CD4-positive, alpha-beta T cell (primary cell): ENCODE results near the gene HELZ2. TPM values are rescaled to one million over a fixed set of nuclear protein-coding genes. Genes with fewer than 3 reads are reported as not detected.

Experiments used
- ATAC-seq: fragments of 200-7000 bp; cut with Tn5 transposase; one replicate; pipeline ENCODE4 v1.10.0; 2022; ENCODE audit warnings: mild to moderate bottlenecking; ENCODE audit not compliant: poor library complexity
- CTCF ChIA-PET: fragments of 350-600 bp; sonication (Branson Sonifier 250); formaldehyde crosslinking; loops from one replicate; lab custom pipeline; 2021; ENCODE audit warnings: antibody characterized with exemption, inconsistent platforms; lab: Charles Lee
- POLR2A ChIA-PET: fragments of 350-600 bp; sonication (Branson Sonifier 250); formaldehyde crosslinking; loops from one replicate; lab custom pipeline; 2021; ENCODE audit warnings: antibody characterized with exemption, inconsistent platforms; lab: Charles Lee
- DNase-seq, 14 experiments: peaks; one replicate each; pipeline ENCODE4 v3.0.0-alpha.2; 2013 to 2020; ENCODE audit warnings: mixed read lengths in 2 of 14
- H3K27ac ChIP-seq, 2 donors: one replicate each; pipeline versions ENCODE4 v1.5.1 to v1.7.0; 2013; ENCODE audit warnings: low read length in 2 of 2, low read depth in 1 of 2, mild to moderate bottlenecking in 1 of 2
- H3K27me3 ChIP-seq, 2 experiments: 1 replicate in 1 of 2; 2 replicates in 1 of 2; pipeline versions ENCODE4 v1.6.1 to v1.7.0; 2013; ENCODE audit warnings: low read length in 2 of 2, control low read depth in 1 of 2, mild to moderate bottlenecking in 1 of 2, moderate library complexity in 1 of 2; ENCODE audit not compliant: insufficient read depth in 2 of 2, control insufficient read depth in 1 of 2
- H3K36me3 ChIP-seq: one replicate; pipeline ENCODE4 v1.6.1; 2013; ENCODE audit warnings: low read length, control low read depth; ENCODE audit not compliant: insufficient read depth
- H3K4me1 ChIP-seq: one replicate; pipeline ENCODE4 v1.6.1; 2013; ENCODE audit warnings: low read length, control low read depth; ENCODE audit not compliant: insufficient read depth
- H3K4me3 ChIP-seq: one replicate; pipeline ENCODE4 v1.5.1; 2013; ENCODE audit warnings: mild to moderate bottlenecking, low read length, moderate library complexity
- H3K9me3 ChIP-seq, 2 experiments: 1 replicate in 1 of 2; 2 replicates in 1 of 2; pipeline versions ENCODE4 v1.6.1 to v1.7.0; 2013; ENCODE audit warnings: low read length in 2 of 2, mild to moderate bottlenecking in 2 of 2, control low read depth in 1 of 2, moderate library complexity in 1 of 2; ENCODE audit not compliant: control insufficient read depth in 1 of 2, insufficient read depth in 1 of 2
- H3K27ac Mint-ChIP-seq: one replicate; pipeline ENCODE4 v1.8.0; 2020; ENCODE audit warnings: mixed read lengths
- H3K27me3 Mint-ChIP-seq: one replicate; pipeline ENCODE4 v1.8.0; 2021; ENCODE audit warnings: mixed read lengths
- H3K36me3 Mint-ChIP-seq: one replicate; pipeline ENCODE4 v1.8.0; 2021; ENCODE audit warnings: low read depth, mixed read lengths
- H3K4me1 Mint-ChIP-seq: one replicate; pipeline ENCODE4 v1.8.0; 2021; ENCODE audit warnings: low read depth, mixed read lengths
- H3K4me3 Mint-ChIP-seq: one replicate; pipeline ENCODE4 v1.8.0; 2020; ENCODE audit warnings: mild to moderate bottlenecking, mixed read lengths
- H3K9me3 Mint-ChIP-seq: one replicate; pipeline ENCODE4 v1.8.0; 2020; ENCODE audit warnings: mixed read lengths
- intact Hi-C, 2 experiments: fragments of 100-400 bp; cut with DNase I in 1 of 2; cut with micrococcal nuclease in 1 of 2; formaldehyde crosslinking; loops; one replicate each; pipeline versions ENCODE4 v1.15.1 to v1.9.0; 2023 to 2025; cut with DNase I, micrococcal nuclease
- total RNA-seq, 174 experiments: library from RNA in 2 of 174; stranded (reverse) in 2 of 174; gene quantifications; one replicate each; pipeline ENCODE4 v1.2.3 and lab custom pipeline; 2021 to 2026
- TF ChIP-seq, protein P1 (sequence below): fragments of 200-600 bp; IDR thresholded peaks from one replicate; pipeline ENCODE4 v1.8.0; 2022; ENCODE audit warnings: antibody characterized with exemption, mild to moderate bottlenecking

HELZ2 gene
- total RNA-seq, 2 experiments from 2014 or later: 57.7 to 59.6 TPM

DNA sequence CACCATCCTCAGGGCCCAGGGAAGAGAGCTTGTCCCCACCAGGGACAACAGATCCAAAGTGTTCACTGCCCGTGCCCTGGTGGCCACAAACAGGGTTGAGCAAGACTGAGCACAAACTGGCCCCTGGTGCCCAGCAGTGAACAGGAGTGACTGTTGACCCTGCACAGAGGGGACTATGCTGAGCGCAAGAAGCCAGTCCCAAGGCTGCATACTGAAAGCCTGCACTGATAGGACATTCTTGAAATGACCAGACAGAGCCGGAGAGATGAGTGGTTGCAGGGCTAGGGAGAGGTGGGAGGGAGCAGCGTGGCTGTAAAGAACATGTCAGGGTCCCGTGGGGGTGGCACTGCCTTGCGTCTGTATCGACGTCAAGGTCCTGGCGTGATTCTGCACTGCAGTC, 23.0 kb downstream of the HELZ2 start:
- Histone ChIP-seq H3K4me1 (peaks cover 39% of the 10 kb centered on the region), H3K9me3 (peaks cover 0 to 3% of the 10 kb centered on the region in 2 experiments), H3K4me3 (no peak overlapping the region), H3K36me3 (no peaks in the 10 kb centered on the region), H3K27ac (no peak overlapping the region), H3K27me3 (peaks cover 3 to 5% of the 10 kb centered on the region in 2 experiments)
- DNase-seq (no peak), ATAC-seq (no peak)
- Mint-ChIP-seq H3K36me3 (no peaks in the 10 kb centered on the region), H3K4me1 (peaks cover 18% of the 10 kb centered on the region), H3K4me3 (no peak overlapping the region), H3K9me3 (no peaks in the 10 kb centered on the region), H3K27me3 (no peaks in the 10 kb centered on the region), H3K27ac (peak overlapping the region; percentile 47)
- ChIA-PET CTCF (no interaction called here), POLR2A (interaction anchor here (0.5 kb wide), 1 partner anchor 348 kb away, joined by 3 read pairs; no protein-coding TSS in a partner anchor)
- intact Hi-C loops: no loop called here
- TF ChIP-seq, protein P1, sequence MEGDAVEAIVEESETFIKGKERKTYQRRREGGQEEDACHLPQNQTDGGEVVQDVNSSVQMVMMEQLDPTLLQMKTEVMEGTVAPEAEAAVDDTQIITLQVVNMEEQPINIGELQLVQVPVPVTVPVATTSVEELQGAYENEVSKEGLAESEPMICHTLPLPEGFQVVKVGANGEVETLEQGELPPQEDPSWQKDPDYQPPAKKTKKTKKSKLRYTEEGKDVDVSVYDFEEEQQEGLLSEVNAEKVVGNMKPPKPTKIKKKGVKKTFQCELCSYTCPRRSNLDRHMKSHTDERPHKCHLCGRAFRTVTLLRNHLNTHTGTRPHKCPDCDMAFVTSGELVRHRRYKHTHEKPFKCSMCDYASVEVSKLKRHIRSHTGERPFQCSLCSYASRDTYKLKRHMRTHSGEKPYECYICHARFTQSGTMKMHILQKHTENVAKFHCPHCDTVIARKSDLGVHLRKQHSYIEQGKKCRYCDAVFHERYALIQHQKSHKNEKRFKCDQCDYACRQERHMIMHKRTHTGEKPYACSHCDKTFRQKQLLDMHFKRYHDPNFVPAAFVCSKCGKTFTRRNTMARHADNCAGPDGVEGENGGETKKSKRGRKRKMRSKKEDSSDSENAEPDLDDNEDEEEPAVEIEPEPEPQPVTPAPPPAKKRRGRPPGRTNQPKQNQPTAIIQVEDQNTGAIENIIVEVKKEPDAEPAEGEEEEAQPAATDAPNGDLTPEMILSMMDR: no peak

DNA sequence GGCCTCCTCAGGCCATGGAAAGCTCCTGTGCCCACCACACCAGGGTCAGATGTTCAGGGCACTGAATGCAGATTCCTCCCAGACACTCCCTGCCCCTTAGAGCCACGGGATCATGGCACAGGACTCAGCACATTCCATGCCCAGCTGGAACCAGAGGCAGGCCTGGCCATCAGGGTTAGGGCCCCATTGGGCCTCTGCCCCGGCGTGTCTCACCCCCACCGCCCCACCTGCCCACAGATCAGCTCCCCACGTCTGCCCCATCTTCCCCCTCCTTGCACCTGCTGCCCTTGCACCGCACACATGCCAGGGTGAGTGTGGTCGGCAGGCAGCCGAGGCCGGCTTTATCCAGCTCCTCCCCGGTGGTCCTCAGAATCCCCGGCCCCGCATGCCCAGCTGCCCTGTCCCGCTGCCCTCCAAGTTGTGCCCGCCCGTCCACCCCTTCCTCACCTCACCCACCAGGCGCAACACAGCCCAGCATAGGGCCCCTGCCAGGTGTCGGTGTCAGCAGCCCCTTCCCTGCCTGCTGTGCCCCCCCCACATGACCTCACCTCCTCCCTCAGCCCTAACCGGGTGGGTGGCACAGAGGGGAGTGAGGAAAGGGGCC, 24.3 kb downstream of the HELZ2 start:
- no peaks in the 10 kb centered on the region for H3K36me3 Mint-ChIP-seq
- Histone ChIP-seq H3K27ac (no peak overlapping the region), H3K9me3 (peaks cover 0 to 3% of the 10 kb centered on the region in 2 experiments), H3K4me3 (no peak overlapping the region), H3K4me1 (peaks cover 38% of the 10 kb centered on the region), H3K27me3 (peaks cover 3 to 5% of the 10 kb centered on the region in 2 experiments), H3K36me3 (no peaks in the 10 kb centered on the region)
- no peaks in the 10 kb centered on the region for H3K27me3 Mint-ChIP-seq
- intact Hi-C loops: no loop called here
- TF ChIP-seq, protein P1: no peak
- CTCF ChIA-PET: interaction anchor here (1.1 kb wide), 1 partner anchor 12 kb away, joined by 3 read pairs; no protein-coding TSS in a partner anchor
- peaks cover 18% of the 10 kb centered on the region for H3K4me1 Mint-ChIP-seq
- POLR2A ChIA-PET: no interaction called here
- ATAC-seq (no peak), DNase-seq (no peak)
- no peak overlapping the region for H3K27ac Mint-ChIP-seq
- no peak overlapping the region for H3K4me3 Mint-ChIP-seq
- no peaks in the 10 kb centered on the region for H3K9me3 Mint-ChIP-seq

DNA sequence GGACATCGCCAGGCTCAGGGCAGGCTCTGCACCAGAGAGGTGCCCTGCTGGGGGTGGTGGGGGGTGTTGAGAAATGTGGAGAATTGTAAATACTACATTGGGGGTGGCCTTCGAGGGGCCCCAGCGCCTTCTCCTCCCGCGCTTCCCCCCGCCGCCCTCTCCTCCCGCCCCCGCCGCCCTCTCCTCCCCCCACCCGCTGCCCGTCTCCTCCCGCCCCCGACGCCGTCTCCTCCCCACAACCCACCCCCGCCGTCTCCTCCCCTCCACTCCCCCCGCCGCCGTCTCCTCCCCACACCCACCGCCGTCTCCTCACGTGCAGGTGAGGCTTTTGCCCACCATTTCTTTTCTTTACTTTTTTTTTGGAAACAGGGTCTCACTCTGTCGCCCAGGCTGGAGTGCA, 25.0 kb downstream of the HELZ2 start:
- peaks cover 3 to 5% of the 10 kb centered on the region in 2 experiments for H3K27me3 ChIP-seq
- intact Hi-C loops: no loop called here
- POLR2A ChIA-PET: no interaction called here
- no peaks in the 10 kb centered on the region for H3K36me3 Mint-ChIP-seq
- H3K36me3 ChIP-seq: no peaks in the 10 kb centered on the region
- H3K27ac Mint-ChIP-seq: no peak overlapping the region
- H3K9me3 ChIP-seq: peaks cover 0 to 3% of the 10 kb centered on the region in 2 experiments
- H3K4me1 Mint-ChIP-seq: peaks cover 18% of the 10 kb centered on the region
- H3K9me3 Mint-ChIP-seq: no peaks in the 10 kb centered on the region
- H3K4me3 ChIP-seq: no peak overlapping the region
- H3K4me1 ChIP-seq: peaks cover 30% of the 10 kb centered on the region
- H3K27me3 Mint-ChIP-seq: no peaks in the 10 kb centered on the region
- H3K4me3 Mint-ChIP-seq: no peak overlapping the region
- CTCF ChIA-PET: interaction anchor here (1.1 kb wide), 1 partner anchor 11 kb away, joined by 3 read pairs; no protein-coding TSS in a partner anchor
- TF ChIP-seq, protein P1: no peak
- DNase-seq (no peak), ATAC-seq (no peak)
- H3K27ac ChIP-seq: no peak overlapping the region
